HG03103 (cell line): ENCODE results near the gene SPAG9.
"Not testable (repeated sequence)": the region's sequence is repeated elsewhere in the genome, so short reads cannot be mapped to it uniquely, and the experiment has no call there.

Experiments
- ATAC-seq: cut with Tn5 transposase; IDR thresholded peaks from one replicate; pipeline ENCODE4 v1.9.1; 2021; ENCODE audit warnings: low read depth; ENCODE audit not compliant: unreplicated experiment

Gene SPAG9

GRCh38 chr17:51133365-51133764 lies 12.7 kb upstream of the SPAG9 start:
- no peak for ATAC-seq

GRCh38 chr17:51132964-51133319 lies 12.3 kb upstream of the SPAG9 start:
- ATAC-seq: no peak

- no peak for ATAC-seq
These were observed 7.4 kb upstream of the SPAG9 start for GRCh38 chr17:51128076-51128475.

GRCh38 chr17:51124640-51125503 lies 4.2 kb upstream of the SPAG9 start:
- no peak for ATAC-seq

GRCh38 chr17:51122473-51123115 lies 1.9 kb upstream of the SPAG9 start:
- ATAC-seq: not testable (repeated sequence)

- ATAC-seq: no peak
These were observed 1.2 kb upstream of the SPAG9 start for GRCh38 chr17:51121620-51122472.

GRCh38 chr17:51120357-51120738 lies 320 bp downstream of the SPAG9 start:
- peak; percentile 26 for ATAC-seq

- ATAC-seq: peak; percentile 13
These were observed 982 bp downstream of the SPAG9 start for GRCh38 chr17:51119415-51120356.

- no peak for ATAC-seq
These were observed 2.1 kb downstream of the SPAG9 start for GRCh38 chr17:51118330-51119195.

GRCh38 chr17:51115179-51115578 lies 5.5 kb downstream of the SPAG9 start:
- no peak for ATAC-seq

GRCh38 chr17:51112303-51113222 lies 8.1 kb downstream of the SPAG9 start:
- not testable (repeated sequence) for ATAC-seq

- ATAC-seq: no peak
These were observed 12.9 kb downstream of the SPAG9 start for GRCh38 chr17:51107778-51108177.

- no peak for ATAC-seq
These were observed 17.2 kb downstream of the SPAG9 start for GRCh38 chr17:51103451-51103850.

GRCh38 chr17:51103050-51103449 lies 17.6 kb downstream of the SPAG9 start:
- no peak for ATAC-seq

- no peak for ATAC-seq
These were observed 22.8 kb downstream of the SPAG9 start for GRCh38 chr17:51097708-51098446.

GRCh38 chr17:51091635-51092034 lies 29.0 kb downstream of the SPAG9 start:
- no peak for ATAC-seq

GRCh38 chr17:51088868-51089267 lies 31.8 kb downstream of the SPAG9 start:
- ATAC-seq: not testable (repeated sequence)
